ENCODE data around the gene N4BP2.
A peak's percentile ranks its signal among the peaks of the same experiment; 100 is the strongest.

N4BP2 gene

GRCh38 chr4:40168070-40168469 is 111.4 kb downstream of the N4BP2 start:
- H3K27me3 ChIP-seq (replicated peaks; ENCODE audit: insufficient read depth, low read length), result 0 out of 2 replicates have a peak, but pooled peaks cover 5% of the 10 kb centered on the region
- no peaks in the 10 kb centered on the region for H3K36me3 ChIP-seq (replicated peaks; ENCODE audit: insufficient read depth, low read length)
- no peaks in the 10 kb centered on the region for H3K9me3 ChIP-seq (replicated peaks; ENCODE audit: insufficient read depth, low read length)
- TF ChIP-seq CTCF (IDR thresholded peaks at IDR 0.05; ENCODE audit: low read length), result no peak
- TF ChIP-seq EZH2 (optimal IDR thresholded peaks at IDR 0.05; ENCODE audit: low read depth, low read length), result no peak
- TF ChIP-seq EZH2phosphoT487 (IDR thresholded peaks at IDR 0.05; ENCODE audit: low read length), result no peak
- no peak for DNase-seq
- peaks cover 3% of the 10 kb centered on the region; the same call in 1 of the 2 replicates for H3K4me1 ChIP-seq (ENCODE audit: low read length)
- no peaks in the 10 kb centered on the region for H3F3A ChIP-seq (ENCODE audit: insufficient read depth, low read length)
- H3K27ac ChIP-seq (ENCODE audit: low read length), result no peak overlapping the region
- no peaks in the 10 kb centered on the region for H3K79me2 ChIP-seq (ENCODE audit: low read length)
- no peak overlapping the region for H2AFZ ChIP-seq (ENCODE audit: low read length)
- H3K4me3 ChIP-seq (ENCODE audit: low read length), result no peak overlapping the region
- H3K9me2 ChIP-seq (replicated peaks; ENCODE audit: insufficient read depth, low read length), result no peaks in the 10 kb centered on the region
- H4K20me1 ChIP-seq (ENCODE audit: insufficient read depth, low read length), result 0 out of 2 replicates have a peak, but pooled peaks cover 2% of the 10 kb centered on the region
- H3K9ac ChIP-seq (ENCODE audit: low read length), result no peak overlapping the region
- H3K4me2 ChIP-seq (ENCODE audit: low read depth, low read length), result no peak overlapping the region

- H3K27me3 ChIP-seq (replicated peaks; ENCODE audit: insufficient read depth, low read length), result 0 out of 2 replicates have a peak, but pooled peaks cover 8% of the 10 kb centered on the region
- H2AFZ ChIP-seq (ENCODE audit: low read length), result no peak overlapping the region
- H3K36me3 ChIP-seq (replicated peaks; ENCODE audit: insufficient read depth, low read length), result no peaks in the 10 kb centered on the region
- H3K79me2 ChIP-seq (ENCODE audit: low read length), result no peaks in the 10 kb centered on the region
- H3K4me2 ChIP-seq (ENCODE audit: low read depth, low read length), result no peak overlapping the region
- H4K20me1 ChIP-seq (ENCODE audit: insufficient read depth, low read length), result 0 out of 2 replicates have a peak, but pooled peaks cover 5% of the 10 kb centered on the region
- no peaks in the 10 kb centered on the region for H3K9me2 ChIP-seq (replicated peaks; ENCODE audit: insufficient read depth, low read length)
- no peak overlapping the region for H3K9ac ChIP-seq (ENCODE audit: low read length)
- DNase-seq, result no peak
- no peaks in the 10 kb centered on the region for H3K9me3 ChIP-seq (replicated peaks; ENCODE audit: insufficient read depth, low read length)
- H3K4me1 ChIP-seq (ENCODE audit: low read length), result peaks cover 9% of the 10 kb centered on the region
- no peak overlapping the region for H3K4me3 ChIP-seq (ENCODE audit: low read length)
- no peak for TF ChIP-seq EZH2 (optimal IDR thresholded peaks at IDR 0.05; ENCODE audit: low read depth, low read length)
- TF ChIP-seq EZH2phosphoT487 (IDR thresholded peaks at IDR 0.05; ENCODE audit: low read length), result no peak
- no peak for TF ChIP-seq CTCF (IDR thresholded peaks at IDR 0.05; ENCODE audit: low read length)
- no peaks in the 10 kb centered on the region for H3F3A ChIP-seq (ENCODE audit: insufficient read depth, low read length)
- no peak overlapping the region for H3K27ac ChIP-seq (ENCODE audit: low read length)
Measured at GRCh38 chr4:40170588-40170987, 113.9 kb downstream of the N4BP2 start.

- Histone ChIP-seq H3K27ac (ENCODE audit: low read length) (no peak overlapping the region), H3K27me3 (replicated peaks; ENCODE audit: insufficient read depth, low read length) (0 out of 2 replicates have a peak, but pooled peaks cover 8% of the 10 kb centered on the region), H3F3A (ENCODE audit: insufficient read depth, low read length) (no peaks in the 10 kb centered on the region; the same call in 1 of the 2 replicates), H3K4me3 (ENCODE audit: low read length) (no peak overlapping the region), H3K9me3 (replicated peaks; ENCODE audit: insufficient read depth, low read length) (no peaks in the 10 kb centered on the region), H3K9me2 (replicated peaks; ENCODE audit: insufficient read depth, low read length) (no peaks in the 10 kb centered on the region), H4K20me1 (ENCODE audit: insufficient read depth, low read length) (0 out of 2 replicates have a peak, but pooled peaks cover 5% of the 10 kb centered on the region), H3K36me3 (replicated peaks; ENCODE audit: insufficient read depth, low read length) (no peaks in the 10 kb centered on the region), H3K4me1 (ENCODE audit: low read length) (peaks cover 12% of the 10 kb centered on the region), H2AFZ (ENCODE audit: low read length) (no peak overlapping the region), H3K9ac (ENCODE audit: low read length) (no peak overlapping the region), H3K79me2 (ENCODE audit: low read length) (no peaks in the 10 kb centered on the region), H3K4me2 (ENCODE audit: low read depth, low read length) (peak overlapping the region; percentile 18; the same call in 1 of the 2 replicates)
- peak; percentile 16 for DNase-seq
- TF ChIP-seq CTCF (IDR thresholded peaks at IDR 0.05; ENCODE audit: low read length) (no peak), EZH2phosphoT487 (IDR thresholded peaks at IDR 0.05; ENCODE audit: low read length) (no peak), EZH2 (optimal IDR thresholded peaks at IDR 0.05; ENCODE audit: low read depth, low read length) (no peak)
Measured at GRCh38 chr4:40173470-40173875, 116.8 kb downstream of the N4BP2 start.
